Measurements from ENCODE around the gene CPNE8. TPM values are rescaled to one million over a fixed set of nuclear protein-coding genes. Genes with fewer than 3 reads are reported as not detected.

Gene CPNE8
- total and polyA plus RNA-seq, 3 donors from 2014 or later = 9.3 to 13.1 (median 12.6) TPM

DNA sequence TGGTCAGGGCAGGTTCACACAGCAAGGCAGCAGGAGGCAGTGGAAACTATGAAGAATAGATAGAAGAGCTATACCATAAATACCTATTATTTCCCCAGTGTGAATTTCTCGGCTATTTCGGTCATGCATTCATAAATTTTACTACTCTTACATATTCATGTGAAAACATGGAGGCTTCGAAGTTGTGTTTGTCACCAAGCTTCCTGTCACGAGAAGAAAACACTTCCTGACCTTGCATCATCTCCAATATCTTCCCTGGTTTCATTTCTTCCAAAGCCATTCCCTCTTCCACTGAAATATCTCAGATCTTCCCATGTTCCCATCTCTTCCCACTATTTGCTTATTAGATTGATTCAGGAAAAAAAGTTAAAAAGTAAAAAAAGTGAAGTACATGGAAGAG, 80.4 kb downstream of the CPNE8 start:
- H3K4me3 ChIP-seq = no peak overlapping the region
- H3K4me1 ChIP-seq = no peaks in the 10 kb centered on the region
- H3K27ac ChIP-seq = no peak overlapping the region
- intact Hi-C loops (cut with DNase I; ENCODE audit: low total_unique reads) = no loop called here
- TF ChIP-seq, protein P1, sequence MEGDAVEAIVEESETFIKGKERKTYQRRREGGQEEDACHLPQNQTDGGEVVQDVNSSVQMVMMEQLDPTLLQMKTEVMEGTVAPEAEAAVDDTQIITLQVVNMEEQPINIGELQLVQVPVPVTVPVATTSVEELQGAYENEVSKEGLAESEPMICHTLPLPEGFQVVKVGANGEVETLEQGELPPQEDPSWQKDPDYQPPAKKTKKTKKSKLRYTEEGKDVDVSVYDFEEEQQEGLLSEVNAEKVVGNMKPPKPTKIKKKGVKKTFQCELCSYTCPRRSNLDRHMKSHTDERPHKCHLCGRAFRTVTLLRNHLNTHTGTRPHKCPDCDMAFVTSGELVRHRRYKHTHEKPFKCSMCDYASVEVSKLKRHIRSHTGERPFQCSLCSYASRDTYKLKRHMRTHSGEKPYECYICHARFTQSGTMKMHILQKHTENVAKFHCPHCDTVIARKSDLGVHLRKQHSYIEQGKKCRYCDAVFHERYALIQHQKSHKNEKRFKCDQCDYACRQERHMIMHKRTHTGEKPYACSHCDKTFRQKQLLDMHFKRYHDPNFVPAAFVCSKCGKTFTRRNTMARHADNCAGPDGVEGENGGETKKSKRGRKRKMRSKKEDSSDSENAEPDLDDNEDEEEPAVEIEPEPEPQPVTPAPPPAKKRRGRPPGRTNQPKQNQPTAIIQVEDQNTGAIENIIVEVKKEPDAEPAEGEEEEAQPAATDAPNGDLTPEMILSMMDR (IDR thresholded peaks at IDR 0.05) = no peak
- TF ChIP-seq POLR2A (IDR thresholded peaks at IDR 0.05) = no peak
- H3K9me3 ChIP-seq = no peaks in the 10 kb centered on the region
- WGBS, 2 donors = 84 to 86% methylated on average over 4 of the region's 4 CpGs
- H3K27me3 ChIP-seq = no peaks in the 10 kb centered on the region
- no peak for DNase-seq
- H3K36me3 ChIP-seq (ENCODE audit: low read depth, missing control alignments) = no peaks in the 10 kb centered on the region

DNA sequence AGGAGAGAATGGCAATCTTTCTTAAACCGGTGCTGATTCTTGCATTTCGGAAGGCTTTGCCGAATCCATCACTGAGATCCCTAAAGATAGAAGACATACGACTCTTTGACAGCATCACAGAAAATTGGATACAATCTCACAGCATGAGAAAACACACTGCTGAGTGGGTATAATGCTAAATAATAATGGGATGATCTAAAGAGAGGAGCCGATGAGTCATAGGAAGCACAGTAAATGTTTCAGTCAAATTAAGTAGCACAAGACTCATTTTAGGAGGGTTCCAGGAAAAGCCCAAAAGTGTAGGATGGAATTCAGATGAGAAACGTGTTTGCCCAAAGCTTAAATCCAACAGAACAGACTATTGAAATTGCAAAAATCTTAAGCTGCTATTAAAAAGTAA, 81.7 kb downstream of the CPNE8 start:
- no peaks in the 10 kb centered on the region for H3K36me3 ChIP-seq (ENCODE audit: low read depth, missing control alignments)
- no peak for DNase-seq
- WGBS, 2 donors = 80 to 89% methylated on average over 6 of the region's 6 CpGs
- no peaks in the 10 kb centered on the region for H3K4me1 ChIP-seq
- no peaks in the 10 kb centered on the region for H3K9me3 ChIP-seq
- no peaks in the 10 kb centered on the region for H3K27me3 ChIP-seq
- no peak for TF ChIP-seq POLR2A (IDR thresholded peaks at IDR 0.05)
- TF ChIP-seq, protein P1 (IDR thresholded peaks at IDR 0.05) = no peak
- H3K4me3 ChIP-seq = no peak overlapping the region
- no peak overlapping the region for H3K27ac ChIP-seq
- intact Hi-C loops (cut with DNase I; ENCODE audit: low total_unique reads) = no loop called here

DNA sequence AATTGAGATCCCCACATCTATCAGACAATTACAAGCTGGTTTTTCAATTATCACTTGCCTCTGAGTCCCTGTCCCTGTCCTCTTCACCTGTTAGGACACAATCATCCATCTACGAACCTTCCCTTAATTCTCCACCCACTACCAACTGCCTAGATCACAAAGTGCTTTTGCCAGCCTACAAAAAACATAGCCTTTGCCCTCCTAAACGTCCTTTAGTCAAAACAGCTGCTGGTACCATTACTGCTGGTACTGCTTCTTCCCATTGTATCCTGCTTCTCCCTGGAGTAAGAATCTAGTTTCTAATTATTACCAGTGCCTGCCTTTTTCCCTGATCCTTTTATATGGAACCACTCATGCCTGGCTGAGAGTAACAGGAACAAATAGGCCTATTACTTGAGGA, 82.1 kb downstream of the CPNE8 start:
- intact Hi-C loops (cut with DNase I; ENCODE audit: low total_unique reads) = no loop called here
- H3K4me3 ChIP-seq = no peak overlapping the region
- H3K9me3 ChIP-seq = no peaks in the 10 kb centered on the region
- TF ChIP-seq POLR2A (IDR thresholded peaks at IDR 0.05) = no peak
- no peak for DNase-seq
- no peaks in the 10 kb centered on the region for H3K36me3 ChIP-seq (ENCODE audit: low read depth, missing control alignments)
- H3K27ac ChIP-seq = no peak overlapping the region
- no peaks in the 10 kb centered on the region for H3K27me3 ChIP-seq
- 69 to 74% methylated on average over 2 of the region's 2 CpGs for WGBS, 2 donors
- H3K4me1 ChIP-seq = no peaks in the 10 kb centered on the region

DNA sequence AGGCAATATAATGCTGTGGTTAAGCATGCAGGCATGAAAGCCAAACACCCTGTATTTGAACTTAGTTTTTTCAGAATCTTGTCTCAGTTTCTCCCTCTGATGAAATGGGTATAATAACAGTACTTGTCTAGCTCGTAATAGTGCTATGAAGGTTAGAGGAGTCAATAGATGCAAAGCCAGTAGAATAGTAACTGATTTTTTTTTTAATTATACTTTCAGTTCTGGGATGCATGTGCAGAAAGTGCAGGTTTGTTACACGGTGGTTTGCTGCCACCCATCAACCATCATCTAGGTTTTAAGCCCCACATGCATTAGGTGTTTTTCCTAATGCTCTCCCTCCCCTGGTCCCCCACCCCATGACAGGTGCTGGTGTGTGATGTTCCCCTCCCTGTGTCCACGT, 87.4 kb downstream of the CPNE8 start:
- Histone ChIP-seq H3K4me3 (no peak overlapping the region), H3K9me3 (no peaks in the 10 kb centered on the region), H3K4me1 (no peaks in the 10 kb centered on the region), H3K27ac (no peak overlapping the region), H3K27me3 (no peaks in the 10 kb centered on the region), H3K36me3 (ENCODE audit: low read depth, missing control alignments) (no peaks in the 10 kb centered on the region)
- WGBS, 2 donors = 89 to 97% methylated on average over 3 of the region's 3 CpGs
- no peak for TF ChIP-seq POLR2A (IDR thresholded peaks at IDR 0.05)
- TF ChIP-seq, protein P1 (IDR thresholded peaks at IDR 0.05) = no peak
- intact Hi-C loops (cut with DNase I; ENCODE audit: low total_unique reads) = no loop called here
- DNase-seq = no peak

DNA sequence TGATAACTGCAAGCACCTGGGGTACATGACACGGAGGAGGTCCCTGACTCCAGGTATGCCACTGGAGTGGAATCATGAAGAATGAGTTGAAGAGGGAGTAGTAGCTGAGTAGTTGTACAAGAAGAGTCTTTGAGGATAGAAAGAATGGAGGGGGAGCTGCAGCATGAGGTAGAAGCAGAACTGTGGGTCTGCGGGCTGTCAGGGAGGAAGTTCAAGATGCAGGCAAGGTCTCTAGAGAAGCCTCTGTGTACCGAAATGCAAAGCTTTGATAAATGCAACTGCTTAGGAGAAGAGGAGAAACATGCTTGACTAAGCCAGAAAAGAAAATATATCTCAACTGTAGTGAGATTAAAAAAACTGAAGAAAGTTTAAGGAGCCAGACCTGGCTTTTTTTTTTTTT, 91.5 kb downstream of the CPNE8 start:
- no peak for TF ChIP-seq POLR2A (IDR thresholded peaks at IDR 0.05)
- TF ChIP-seq, protein P1 (IDR thresholded peaks at IDR 0.05) = no peak

More for the DNA sequence above, 91.5 kb downstream of the CPNE8 start:
- Histone ChIP-seq H3K36me3 (ENCODE audit: low read depth, missing control alignments) (no peaks in the 10 kb centered on the region), H3K9me3 (no peaks in the 10 kb centered on the region), H3K27me3 (no peaks in the 10 kb centered on the region), H3K27ac (no peak overlapping the region), H3K4me1 (no peaks in the 10 kb centered on the region), H3K4me3 (no peak overlapping the region)
- WGBS, 2 donors = 85 to 90% methylated on average over 3 of the region's 3 CpGs
- no peak for DNase-seq
- intact Hi-C loops (cut with DNase I; ENCODE audit: low total_unique reads) = no loop called here

All from testis (tissue), 3 donors.